OCI-LY1 (cell line): Measurements from ENCODE around the gene CDC6.

Source experiments
- EZH2 ChIP-seq: fragments of 200-600 bp; sonication (generic), shearing (Covaris generic); IDR thresholded peaks from 2 replicates; pipeline ENCODE4 v1.8.0; 2017; ENCODE audit warnings: borderline replicate concordance, mixed run types, mild to moderate bottlenecking, antibody characterized with exemption, low read length, moderate library complexity, mixed read lengths
- TF ChIP-seq, protein P1 (sequence below): fragments of 200-600 bp; sonication (generic), shearing (Covaris generic); IDR thresholded peaks from 2 replicates; pipeline ENCODE4 v1.5.1; 2017; ENCODE audit warnings: mild to moderate bottlenecking, antibody characterized with exemption, low read length, moderate library complexity, mixed read lengths

GRCh38 chr17:40298726-40299125 is 11.0 kb downstream of the CDC6 start:
- no peak for TF ChIP-seq EZH2
- TF ChIP-seq, protein P1, sequence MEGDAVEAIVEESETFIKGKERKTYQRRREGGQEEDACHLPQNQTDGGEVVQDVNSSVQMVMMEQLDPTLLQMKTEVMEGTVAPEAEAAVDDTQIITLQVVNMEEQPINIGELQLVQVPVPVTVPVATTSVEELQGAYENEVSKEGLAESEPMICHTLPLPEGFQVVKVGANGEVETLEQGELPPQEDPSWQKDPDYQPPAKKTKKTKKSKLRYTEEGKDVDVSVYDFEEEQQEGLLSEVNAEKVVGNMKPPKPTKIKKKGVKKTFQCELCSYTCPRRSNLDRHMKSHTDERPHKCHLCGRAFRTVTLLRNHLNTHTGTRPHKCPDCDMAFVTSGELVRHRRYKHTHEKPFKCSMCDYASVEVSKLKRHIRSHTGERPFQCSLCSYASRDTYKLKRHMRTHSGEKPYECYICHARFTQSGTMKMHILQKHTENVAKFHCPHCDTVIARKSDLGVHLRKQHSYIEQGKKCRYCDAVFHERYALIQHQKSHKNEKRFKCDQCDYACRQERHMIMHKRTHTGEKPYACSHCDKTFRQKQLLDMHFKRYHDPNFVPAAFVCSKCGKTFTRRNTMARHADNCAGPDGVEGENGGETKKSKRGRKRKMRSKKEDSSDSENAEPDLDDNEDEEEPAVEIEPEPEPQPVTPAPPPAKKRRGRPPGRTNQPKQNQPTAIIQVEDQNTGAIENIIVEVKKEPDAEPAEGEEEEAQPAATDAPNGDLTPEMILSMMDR, result no peak
